Neural cell (in vitro differentiated cells): ENCODE results near the gene PNKD.

ENCODE experiments used
- EP300 ChIP-seq: fragments of 450-650 bp; conservative IDR thresholded peaks from 2 replicates; pipeline ENCODE4 v1.6.1; 2014; ENCODE audit warnings: antibody characterized with exemption, mild to moderate bottlenecking, moderate library complexity; ENCODE audit not compliant: poor library complexity, severe bottlenecking
- EZH2 ChIP-seq: fragments of 200-600, 300-800 bp; shearing (Covaris generic), sonication (generic); IDR thresholded peaks from 2 replicates; pipeline ENCODE4 v1.6.1; 2014; ENCODE audit warnings: antibody characterized with exemption, low read length, borderline replicate concordance, mild to moderate bottlenecking; ENCODE audit not compliant: insufficient read depth, poor library complexity, severe bottlenecking
- MXI1 ChIP-seq: fragments of 450-650 bp; conservative IDR thresholded peaks from 2 replicates; pipeline ENCODE4 v1.6.1; 2014; ENCODE audit warnings: antibody characterized with exemption, mild to moderate bottlenecking; ENCODE audit not compliant: poor library complexity, severe bottlenecking
- POLR2AphosphoS5 ChIP-seq: IDR thresholded peaks from 2 replicates; pipeline ENCODE4 v1.6.1; 2012
- RAD21 ChIP-seq: fragments of 450-650 bp; conservative IDR thresholded peaks from 2 replicates; pipeline ENCODE4 v1.6.1; 2014; ENCODE audit warnings: antibody characterized with exemption, mild to moderate bottlenecking, moderate library complexity
- TF ChIP-seq, protein P1 (sequence below): fragments of 450-650 bp; IDR thresholded peaks from 2 replicates; pipeline ENCODE4 v1.5.1; 2014; ENCODE audit warnings: antibody characterized with exemption, mild to moderate bottlenecking, moderate library complexity; ENCODE audit not compliant: poor library complexity, severe bottlenecking
- TF ChIP-seq, protein P2 (sequence below): IDR thresholded peaks from 2 replicates; pipeline ENCODE4 v1.6.1; 2012; ENCODE audit warnings: borderline replicate concordance

- TF ChIP-seq POLR2AphosphoS5 = no peak
- TF ChIP-seq, protein P1, sequence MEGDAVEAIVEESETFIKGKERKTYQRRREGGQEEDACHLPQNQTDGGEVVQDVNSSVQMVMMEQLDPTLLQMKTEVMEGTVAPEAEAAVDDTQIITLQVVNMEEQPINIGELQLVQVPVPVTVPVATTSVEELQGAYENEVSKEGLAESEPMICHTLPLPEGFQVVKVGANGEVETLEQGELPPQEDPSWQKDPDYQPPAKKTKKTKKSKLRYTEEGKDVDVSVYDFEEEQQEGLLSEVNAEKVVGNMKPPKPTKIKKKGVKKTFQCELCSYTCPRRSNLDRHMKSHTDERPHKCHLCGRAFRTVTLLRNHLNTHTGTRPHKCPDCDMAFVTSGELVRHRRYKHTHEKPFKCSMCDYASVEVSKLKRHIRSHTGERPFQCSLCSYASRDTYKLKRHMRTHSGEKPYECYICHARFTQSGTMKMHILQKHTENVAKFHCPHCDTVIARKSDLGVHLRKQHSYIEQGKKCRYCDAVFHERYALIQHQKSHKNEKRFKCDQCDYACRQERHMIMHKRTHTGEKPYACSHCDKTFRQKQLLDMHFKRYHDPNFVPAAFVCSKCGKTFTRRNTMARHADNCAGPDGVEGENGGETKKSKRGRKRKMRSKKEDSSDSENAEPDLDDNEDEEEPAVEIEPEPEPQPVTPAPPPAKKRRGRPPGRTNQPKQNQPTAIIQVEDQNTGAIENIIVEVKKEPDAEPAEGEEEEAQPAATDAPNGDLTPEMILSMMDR = no peak
- TF ChIP-seq EP300 = no peak
- no peak for TF ChIP-seq RAD21
- TF ChIP-seq, protein P2, sequence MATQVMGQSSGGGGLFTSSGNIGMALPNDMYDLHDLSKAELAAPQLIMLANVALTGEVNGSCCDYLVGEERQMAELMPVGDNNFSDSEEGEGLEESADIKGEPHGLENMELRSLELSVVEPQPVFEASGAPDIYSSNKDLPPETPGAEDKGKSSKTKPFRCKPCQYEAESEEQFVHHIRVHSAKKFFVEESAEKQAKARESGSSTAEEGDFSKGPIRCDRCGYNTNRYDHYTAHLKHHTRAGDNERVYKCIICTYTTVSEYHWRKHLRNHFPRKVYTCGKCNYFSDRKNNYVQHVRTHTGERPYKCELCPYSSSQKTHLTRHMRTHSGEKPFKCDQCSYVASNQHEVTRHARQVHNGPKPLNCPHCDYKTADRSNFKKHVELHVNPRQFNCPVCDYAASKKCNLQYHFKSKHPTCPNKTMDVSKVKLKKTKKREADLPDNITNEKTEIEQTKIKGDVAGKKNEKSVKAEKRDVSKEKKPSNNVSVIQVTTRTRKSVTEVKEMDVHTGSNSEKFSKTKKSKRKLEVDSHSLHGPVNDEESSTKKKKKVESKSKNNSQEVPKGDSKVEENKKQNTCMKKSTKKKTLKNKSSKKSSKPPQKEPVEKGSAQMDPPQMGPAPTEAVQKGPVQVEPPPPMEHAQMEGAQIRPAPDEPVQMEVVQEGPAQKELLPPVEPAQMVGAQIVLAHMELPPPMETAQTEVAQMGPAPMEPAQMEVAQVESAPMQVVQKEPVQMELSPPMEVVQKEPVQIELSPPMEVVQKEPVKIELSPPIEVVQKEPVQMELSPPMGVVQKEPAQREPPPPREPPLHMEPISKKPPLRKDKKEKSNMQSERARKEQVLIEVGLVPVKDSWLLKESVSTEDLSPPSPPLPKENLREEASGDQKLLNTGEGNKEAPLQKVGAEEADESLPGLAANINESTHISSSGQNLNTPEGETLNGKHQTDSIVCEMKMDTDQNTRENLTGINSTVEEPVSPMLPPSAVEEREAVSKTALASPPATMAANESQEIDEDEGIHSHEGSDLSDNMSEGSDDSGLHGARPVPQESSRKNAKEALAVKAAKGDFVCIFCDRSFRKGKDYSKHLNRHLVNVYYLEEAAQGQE = no peak
- TF ChIP-seq MXI1 = no peak
- no peak for TF ChIP-seq EZH2
Observed at GRCh38 chr2:218354045-218354444, 83.7 kb downstream of the PNKD start.
